ENCODE data around the gene TNFAIP3. TPM values are rescaled to one million over a fixed set of nuclear protein-coding genes. Genes with fewer than 3 reads are reported as not detected.
"Not testable (repeated sequence)": the region's sequence is repeated elsewhere in the genome, so short reads cannot be mapped to it uniquely, and the experiment has no call there.

The TNFAIP3 gene
- total RNA-seq, 2 donors from 2014 or later: 9.6 to 12.5 TPM

DNA sequence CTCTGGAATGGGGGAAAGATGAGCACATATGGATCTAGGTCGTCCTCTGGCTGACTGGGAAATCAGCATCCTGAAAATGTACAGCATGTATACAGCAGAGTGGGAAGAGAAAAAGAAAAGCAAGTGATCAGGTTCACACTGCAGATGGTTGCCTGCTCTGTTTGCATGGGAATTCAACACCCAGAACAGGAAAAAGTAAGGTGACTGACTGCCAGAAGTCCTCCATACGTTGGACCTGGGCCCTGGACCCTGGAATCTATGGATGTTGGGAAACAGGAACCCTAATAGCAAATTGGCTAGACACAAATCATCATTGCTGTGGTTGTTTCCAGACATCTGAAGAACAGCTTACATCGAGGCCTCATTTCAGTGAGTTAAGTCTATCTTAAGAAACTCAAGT, 30.3 kb upstream of the TNFAIP3 start:
- intact Hi-C loops (cut with DNase I): no loop called here
- H3K27ac ChIP-seq: no peak overlapping the region
- no peak for ATAC-seq
- H3K27me3 ChIP-seq: no peaks in the 10 kb centered on the region
- H3K36me3 ChIP-seq (replicated peaks in 1 of 2; ENCODE audit: insufficient read depth in 1 of 2, low read depth in 2 of 2): no peaks in the 10 kb centered on the region
- no peaks in the 10 kb centered on the region for H3K4me1 ChIP-seq
- H3K4me3 ChIP-seq: no peak overlapping the region
- TF ChIP-seq POLR2A (IDR thresholded peaks at IDR 0.05): no peak
- TF ChIP-seq, protein P1, sequence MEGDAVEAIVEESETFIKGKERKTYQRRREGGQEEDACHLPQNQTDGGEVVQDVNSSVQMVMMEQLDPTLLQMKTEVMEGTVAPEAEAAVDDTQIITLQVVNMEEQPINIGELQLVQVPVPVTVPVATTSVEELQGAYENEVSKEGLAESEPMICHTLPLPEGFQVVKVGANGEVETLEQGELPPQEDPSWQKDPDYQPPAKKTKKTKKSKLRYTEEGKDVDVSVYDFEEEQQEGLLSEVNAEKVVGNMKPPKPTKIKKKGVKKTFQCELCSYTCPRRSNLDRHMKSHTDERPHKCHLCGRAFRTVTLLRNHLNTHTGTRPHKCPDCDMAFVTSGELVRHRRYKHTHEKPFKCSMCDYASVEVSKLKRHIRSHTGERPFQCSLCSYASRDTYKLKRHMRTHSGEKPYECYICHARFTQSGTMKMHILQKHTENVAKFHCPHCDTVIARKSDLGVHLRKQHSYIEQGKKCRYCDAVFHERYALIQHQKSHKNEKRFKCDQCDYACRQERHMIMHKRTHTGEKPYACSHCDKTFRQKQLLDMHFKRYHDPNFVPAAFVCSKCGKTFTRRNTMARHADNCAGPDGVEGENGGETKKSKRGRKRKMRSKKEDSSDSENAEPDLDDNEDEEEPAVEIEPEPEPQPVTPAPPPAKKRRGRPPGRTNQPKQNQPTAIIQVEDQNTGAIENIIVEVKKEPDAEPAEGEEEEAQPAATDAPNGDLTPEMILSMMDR (IDR thresholded peaks at IDR 0.05): no peak
- DNase-seq: no peak
- H3K9me3 ChIP-seq: no peaks in the 10 kb centered on the region
- 56 to 66% methylated on average over 3 of the region's 3 CpGs for WGBS, 2 donors

- not testable (repeated sequence) for ATAC-seq, H3K9me3 ChIP-seq
- WGBS, 2 donors: 33 to 38% methylated on average over 2 of the region's 2 CpGs
These were observed 29.0 kb upstream of the TNFAIP3 start for GRCh38 chr6:137838090-137838489.

GRCh38 chr6:137838597-137838996, 28.5 kb upstream of the TNFAIP3 start:
- H3K4me3 ChIP-seq; H3K27me3 ChIP-seq; H3K36me3 ChIP-seq (replicated peaks in 1 of 2; ENCODE audit: insufficient read depth in 1 of 2, low read depth in 2 of 2); DNase-seq; H3K9me3 ChIP-seq; ATAC-seq; H3K4me1 ChIP-seq; intact Hi-C loops (cut with DNase I); H3K27ac ChIP-seq: not testable (repeated sequence)
- WGBS, 2 donors: 78 to 79% methylated on average over 5 of the region's 5 CpGs

More at GRCh38 chr6:137838090-137838489, 29.0 kb upstream of the TNFAIP3 start:
- H3K27ac ChIP-seq; H3K27me3 ChIP-seq; H3K4me1 ChIP-seq; H3K36me3 ChIP-seq (replicated peaks in 1 of 2; ENCODE audit: insufficient read depth in 1 of 2, low read depth in 2 of 2); DNase-seq; H3K4me3 ChIP-seq; intact Hi-C loops (cut with DNase I): not testable (repeated sequence)

- Histone ChIP-seq H3K4me1 (no peaks in the 10 kb centered on the region), H3K27me3 (no peaks in the 10 kb centered on the region), H3K9me3 (no peaks in the 10 kb centered on the region), H3K36me3 (replicated peaks in 1 of 2; ENCODE audit: insufficient read depth in 1 of 2, low read depth in 2 of 2) (no peaks in the 10 kb centered on the region), H3K4me3 (no peak overlapping the region), H3K27ac (no peak overlapping the region)
- DNase-seq (no peak), ATAC-seq (no peak)
- TF ChIP-seq, protein P1 (IDR thresholded peaks at IDR 0.05): no peak
- TF ChIP-seq POLR2A (IDR thresholded peaks at IDR 0.05): no peak
- WGBS, 2 donors: 80 to 82% methylated on average over 2 of the region's 2 CpGs
- intact Hi-C loops (cut with DNase I): no loop called here
These were observed 28.0 kb upstream of the TNFAIP3 start for GRCh38 chr6:137839076-137839475.

DNA sequence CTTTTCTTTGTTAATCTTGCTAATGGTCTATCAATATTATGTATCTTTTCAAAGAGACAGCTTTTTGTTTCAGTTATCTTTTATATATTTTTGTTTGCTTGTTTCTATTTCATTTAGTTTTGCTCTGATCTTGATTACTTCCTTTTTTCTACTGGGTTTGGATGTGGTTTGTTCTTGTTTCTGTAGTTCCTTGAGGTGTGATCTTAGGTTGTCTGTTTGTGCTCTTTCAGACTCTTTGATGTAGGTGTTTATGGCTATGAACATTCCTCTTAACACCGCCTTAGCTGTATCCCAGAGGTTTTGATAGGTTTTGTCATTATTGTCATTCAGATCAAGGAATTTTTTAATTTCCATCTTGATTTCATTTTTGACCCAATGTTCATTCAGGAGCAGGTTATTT, 26.8 kb upstream of the TNFAIP3 start:
- H3K4me3 ChIP-seq: no peak overlapping the region
- DNase-seq (no peak), ATAC-seq (no peak)
- H3K9me3 ChIP-seq: no peaks in the 10 kb centered on the region
- no peaks in the 10 kb centered on the region for H3K36me3 ChIP-seq (replicated peaks in 1 of 2; ENCODE audit: insufficient read depth in 1 of 2, low read depth in 2 of 2)
- H3K27me3 ChIP-seq: no peaks in the 10 kb centered on the region
- H3K27ac ChIP-seq: no peak overlapping the region
- no peak for TF ChIP-seq POLR2A (IDR thresholded peaks at IDR 0.05)
- TF ChIP-seq, protein P1 (IDR thresholded peaks at IDR 0.05): no peak
- 96% methylated on average over 1 of the region's 1 CpG for WGBS, 2 donors
- intact Hi-C loops (cut with DNase I): no loop called here
- H3K4me1 ChIP-seq: no peaks in the 10 kb centered on the region

DNA sequence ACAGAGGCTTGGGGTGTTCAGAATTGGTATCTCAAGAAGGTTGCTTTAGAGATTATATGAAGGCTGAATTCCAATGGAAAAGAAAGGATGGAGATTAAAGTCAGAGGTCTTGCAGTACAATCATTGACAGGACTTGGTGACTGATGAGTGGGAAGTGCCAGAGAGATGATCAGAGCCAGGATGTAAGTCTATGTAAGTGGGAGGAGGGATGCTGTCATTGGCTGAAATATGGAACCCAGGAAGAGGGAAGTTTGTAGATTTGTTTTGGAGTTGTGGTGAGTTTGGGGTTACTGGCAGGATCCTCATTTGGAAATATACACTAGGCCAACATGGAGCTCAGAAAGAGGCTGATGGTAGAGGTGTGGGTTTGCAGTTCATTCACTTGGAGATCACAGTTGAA, 23.8 kb upstream of the TNFAIP3 start:
- no peak overlapping the region for H3K4me3 ChIP-seq
- no peak overlapping the region for H3K27ac ChIP-seq
- no peaks in the 10 kb centered on the region for H3K27me3 ChIP-seq
- ATAC-seq (no peak), DNase-seq (no peak)
- intact Hi-C loops (cut with DNase I): no loop called here
- H3K9me3 ChIP-seq: no peaks in the 10 kb centered on the region
- TF ChIP-seq, protein P1 (IDR thresholded peaks at IDR 0.05): no peak
- TF ChIP-seq POLR2A (IDR thresholded peaks at IDR 0.05): no peak
- H3K36me3 ChIP-seq (replicated peaks in 1 of 2; ENCODE audit: insufficient read depth in 1 of 2, low read depth in 2 of 2): no peaks in the 10 kb centered on the region
- no peaks in the 10 kb centered on the region for H3K4me1 ChIP-seq

- H3K27ac ChIP-seq; DNase-seq; H3K4me1 ChIP-seq; H3K4me3 ChIP-seq; ATAC-seq; H3K27me3 ChIP-seq; H3K9me3 ChIP-seq; H3K36me3 ChIP-seq (replicated peaks in 1 of 2; ENCODE audit: insufficient read depth in 1 of 2, low read depth in 2 of 2); intact Hi-C loops (cut with DNase I): not testable (repeated sequence)
- WGBS, 2 donors: 72 to 88% methylated on average over 2 of the region's 2 CpGs
These were observed 22.7 kb upstream of the TNFAIP3 start for GRCh38 chr6:137844327-137844726.

- H3K27me3 ChIP-seq; H3K9me3 ChIP-seq; ATAC-seq; DNase-seq; H3K4me1 ChIP-seq; H3K4me3 ChIP-seq; H3K27ac ChIP-seq; H3K36me3 ChIP-seq (replicated peaks in 1 of 2; ENCODE audit: insufficient read depth in 1 of 2, low read depth in 2 of 2); intact Hi-C loops (cut with DNase I): not testable (repeated sequence)
- 77 to 78% methylated on average over 7 of the region's 7 CpGs for WGBS, 2 donors
These were observed 22.3 kb upstream of the TNFAIP3 start for GRCh38 chr6:137844773-137845172.
